ENCODE results near the gene MINK1. TPM values are rescaled to one million over a fixed set of nuclear protein-coding genes. Genes with fewer than 3 reads are reported as not detected.

Gene MINK1
- total and polyA plus RNA-seq, 2 of the 8 experiments (the other 6 are each of a cell fraction or from before 2014, with no cell fraction given): 26.9 to 77.7 TPM

DNA sequence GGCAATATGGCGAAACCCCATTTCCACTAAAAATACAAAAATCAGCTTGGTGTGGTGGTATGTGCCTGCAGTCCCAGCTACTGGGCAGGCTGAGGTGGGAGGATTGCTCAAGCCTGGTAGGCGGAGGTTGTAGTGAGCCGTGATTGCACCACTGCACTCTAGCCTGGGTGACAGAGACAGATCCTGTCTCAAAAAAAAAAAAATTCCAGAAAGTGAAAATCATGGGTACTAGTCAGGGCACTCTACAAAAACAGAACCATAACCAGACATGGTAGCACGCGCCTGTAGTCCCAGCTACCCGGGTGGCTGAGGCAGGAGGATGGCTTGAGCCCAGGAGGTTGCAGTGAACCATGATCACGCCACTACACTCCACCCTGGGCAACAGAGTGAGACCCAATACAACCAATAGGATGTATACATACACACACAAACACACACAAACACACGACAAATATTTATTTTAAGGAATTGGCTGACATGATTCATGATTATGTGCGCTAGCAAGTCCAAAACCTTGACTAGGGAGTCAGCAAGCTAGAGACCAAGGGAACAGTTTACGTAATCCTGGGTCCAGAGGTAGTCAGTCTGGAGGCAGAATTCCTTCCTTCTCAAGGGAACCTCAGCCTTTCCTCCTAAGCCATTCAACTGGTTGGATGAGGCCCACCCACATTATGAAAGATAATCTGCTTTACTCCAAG, 87.4 kb downstream of the MINK1 start:
- Histone ChIP-seq H3K4me3 (ENCODE audit: extremely low read depth in 1 of 4, insufficient read depth in 2 of 4, low read depth in 3 of 4, low read length in 4 of 4) (no peak overlapping the region), H3K4me2 (ENCODE audit: insufficient read depth in 1 of 2, low read depth in 2 of 2, low read length in 2 of 2) (no peak overlapping the region), H4K20me1 (replicated peaks in 1 of 2; ENCODE audit: control insufficient read depth in 1 of 2, insufficient read depth in 2 of 2, low read length in 2 of 2) (no peaks in the 10 kb centered on the region), H3K79me1 (ENCODE audit: low read depth, low read length) (no peaks in the 10 kb centered on the region), H3K4ac (replicated peaks; ENCODE audit: insufficient read length, low read depth, low read length) (peak overlapping the region; percentile 69), H3K56ac (replicated peaks; ENCODE audit: insufficient read length, low read depth, low read length) (no peak overlapping the region), H3K4me1 (replicated peaks in 1 of 4; ENCODE audit: control insufficient read depth in 3 of 4, insufficient read depth in 4 of 4, low read length in 3 of 4) (peaks cover 0 to 5% (median 1%) of the 10 kb centered on the region in 4 experiments; a peak in 2 of 7 replicates), H4K5ac (ENCODE audit: insufficient read length, low read depth, low read length) (no peak overlapping the region), H2BK5ac (ENCODE audit: low read depth, low read length) (no peak overlapping the region), H2AFZ (ENCODE audit: low read length) (no peak overlapping the region), H3K79me2 (ENCODE audit: control insufficient read depth in 1 of 2, insufficient read depth in 2 of 2, low read length in 2 of 2) (no peaks in the 10 kb centered on the region), H2AK5ac (ENCODE audit: low read depth, low read length) (peak overlapping the region; percentile 1; the same call in 1 of the 2 replicates), H3K36me3 (ENCODE audit: control insufficient read depth in 2 of 4, insufficient read depth in 4 of 4, low read length in 3 of 4) (no peaks in the 10 kb centered on the region), H3K9ac (replicated peaks in 1 of 4; ENCODE audit: extremely low read depth in 1 of 4, low read depth in 3 of 4, low read length in 3 of 4) (no peak overlapping the region), H2BK15ac (ENCODE audit: low read length) (no peak overlapping the region), H3K27ac (ENCODE audit: low read depth, low read length) (no peak overlapping the region), H2BK120ac (replicated peaks; ENCODE audit: low read depth, low read length) (no peak overlapping the region), H4K91ac (replicated peaks; ENCODE audit: insufficient read length, low read length) (no peak overlapping the region), H3K9me3 (ENCODE audit: insufficient read depth in 2 of 2, low read depth in 1 of 2, low read length in 1 of 2) (no peaks in the 10 kb centered on the region), H3K23ac (ENCODE audit: insufficient read length) (no peak overlapping the region), H3K18ac (ENCODE audit: extremely low read depth, low read length) (no peak overlapping the region), H3K14ac (ENCODE audit: insufficient read length) (no peak overlapping the region), H4K8ac (ENCODE audit: extremely low read depth, insufficient read depth, low read length) (no peak overlapping the region), H2BK12ac (ENCODE audit: low read depth, low read length) (no peak overlapping the region), H3K27me3 (replicated peaks in 1 of 4; ENCODE audit: control insufficient read depth in 3 of 4, extremely low read depth in 1 of 4, insufficient read depth in 3 of 4, low read length in 3 of 4) (no peaks in the 10 kb centered on the region), H3K23me2 (ENCODE audit: low read depth, low read length) (no peaks in the 10 kb centered on the region), H2BK20ac (ENCODE audit: low read length) (no peak overlapping the region)
- FAIRE-seq (no peak), DNase-seq (ENCODE audit: low read depth in 1 of 2, low spot score in 2 of 2) (no peak)
- ChIA-PET POLR2A (ENCODE audit: partially characterized antibody) (interaction anchor here (0.8 to 3.4 kb wide), 14 partner anchors 9 to 183 kb away, joined by 3 to 23 read pairs (median 7); partner anchors contain the start of genes GP1BA, PFN1, RNF167 and SLC25A11), CTCF (ENCODE audit: partially characterized antibody) (interaction anchor here (0.6 to 5.5 kb wide), 5 partner anchors 9 to 184 kb away, joined by 3 to 33 read pairs (median 5); no protein-coding TSS in a partner anchor)
- no peak for TF ChIP-seq YY1 (IDR thresholded peaks at IDR 0.05; ENCODE audit: low read depth, low read length)
- no peak for TF ChIP-seq NRF1 (IDR thresholded peaks at IDR 0.05; ENCODE audit: low read depth, low read length)
- no peak for TF ChIP-seq TAF1 (IDR thresholded peaks at IDR 0.05; ENCODE audit: low read depth, low read length)
- no peak for TF ChIP-seq NANOG (IDR thresholded peaks at IDR 0.05; ENCODE audit: insufficient read depth, low read depth, low read length, poor library complexity, severe bottlenecking)
- TF ChIP-seq KDM4A (IDR thresholded peaks at IDR 0.05; ENCODE audit: low read depth, low read length, severe bottlenecking): no peak
- no peak for TF ChIP-seq EP300 (IDR thresholded peaks at IDR 0.05; ENCODE audit: borderline replicate concordance in 1 of 2, low read depth in 2 of 2, low read length in 2 of 2)
- TF ChIP-seq, protein P1, sequence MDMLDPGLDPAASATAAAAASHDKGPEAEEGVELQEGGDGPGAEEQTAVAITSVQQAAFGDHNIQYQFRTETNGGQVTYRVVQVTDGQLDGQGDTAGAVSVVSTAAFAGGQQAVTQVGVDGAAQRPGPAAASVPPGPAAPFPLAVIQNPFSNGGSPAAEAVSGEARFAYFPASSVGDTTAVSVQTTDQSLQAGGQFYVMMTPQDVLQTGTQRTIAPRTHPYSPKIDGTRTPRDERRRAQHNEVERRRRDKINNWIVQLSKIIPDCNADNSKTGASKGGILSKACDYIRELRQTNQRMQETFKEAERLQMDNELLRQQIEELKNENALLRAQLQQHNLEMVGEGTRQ (IDR thresholded peaks at IDR 0.05; ENCODE audit: low read length): no peak
- 91% methylated on average over 10 of the region's 10 CpGs; no CpG with 5 or more reads in 1 of the 2 experiments for WGBS, 2 experiments (ENCODE audit: extremely low coverage in 1 of 2, insufficient coverage in 1 of 2, insufficient read length in 1 of 2, insufficient replicate concordance in 2 of 2, low coverage in 1 of 2, low lambda C conversion rate in 2 of 2, missing lambda C conversion rate in 1 of 2)
